Erythroblast (primary cell): ENCODE measurements around the gene IDH3G.

Source experiments
- GATA1 ChIP-seq: IDR thresholded peaks from 2 replicates; pipeline ENCODE4 v1.6.1; 2011; ENCODE audit warnings: low read depth, mild to moderate bottlenecking, control low read depth, low read length, moderate library complexity
- POLR2A ChIP-seq: IDR thresholded peaks from 2 replicates; pipeline ENCODE4 v1.6.1; 2011; ENCODE audit warnings: mild to moderate bottlenecking, low read length

- TF ChIP-seq POLR2A (no peak), GATA1 (no peak)
These were observed 49.7 kb downstream of the IDH3G start for GRCh38 chrX:153744210-153745066.
